ENCODE measurements around the gene SMPD1. TPM values are rescaled to one million over a fixed set of nuclear protein-coding genes. Genes with fewer than 3 reads are reported as not detected.
"Not testable (repeated sequence)": the region's sequence is repeated elsewhere in the genome, so short reads cannot be mapped to it uniquely, and the experiment has no call there.

SMPD1 gene
- total RNA-seq, 4 donors from 2014 or later, result 5.9 to 36.4 (median 26.0) TPM

DNA sequence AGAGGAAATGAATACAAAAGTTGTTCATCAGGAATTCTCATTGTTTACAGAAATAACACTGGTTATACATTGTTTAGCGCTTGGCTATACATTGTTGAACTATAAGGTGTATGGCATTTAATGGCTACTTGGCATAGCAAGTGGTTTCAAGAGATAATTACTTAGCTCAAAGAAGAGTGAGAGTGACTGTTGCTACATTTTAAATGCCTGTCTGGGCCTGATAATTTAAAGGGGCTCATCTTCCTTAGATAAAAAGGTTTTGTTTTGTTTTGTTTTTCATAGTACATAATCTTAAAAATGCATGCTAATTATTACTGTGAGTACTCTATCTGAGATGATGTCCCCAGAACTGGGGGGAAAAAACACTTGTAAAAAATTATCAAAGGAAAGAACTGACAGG, 1.5 kb upstream of the SMPD1 start:
- Histone ChIP-seq H3K36me3 (no peaks in the 10 kb centered on the region), H3K9me3 (no peaks in the 10 kb centered on the region), H3K4me1 (peaks cover 0 to 13% of the 10 kb centered on the region in 2 donors), H3K27me3 (no peaks in the 10 kb centered on the region), H3K4me3 (no peak overlapping the region), H3K27ac (peak overlapping the region; percentile 77 to 87)
- TF ChIP-seq POLR2A (IDR thresholded peaks at IDR 0.05) (no peak), CTCF (IDR thresholded peaks at IDR 0.05) (no peak)
- intact Hi-C loops (cut with DNase I; ENCODE audit: low total_unique reads), result no loop called here
- DNase-seq, result no peak

DNA sequence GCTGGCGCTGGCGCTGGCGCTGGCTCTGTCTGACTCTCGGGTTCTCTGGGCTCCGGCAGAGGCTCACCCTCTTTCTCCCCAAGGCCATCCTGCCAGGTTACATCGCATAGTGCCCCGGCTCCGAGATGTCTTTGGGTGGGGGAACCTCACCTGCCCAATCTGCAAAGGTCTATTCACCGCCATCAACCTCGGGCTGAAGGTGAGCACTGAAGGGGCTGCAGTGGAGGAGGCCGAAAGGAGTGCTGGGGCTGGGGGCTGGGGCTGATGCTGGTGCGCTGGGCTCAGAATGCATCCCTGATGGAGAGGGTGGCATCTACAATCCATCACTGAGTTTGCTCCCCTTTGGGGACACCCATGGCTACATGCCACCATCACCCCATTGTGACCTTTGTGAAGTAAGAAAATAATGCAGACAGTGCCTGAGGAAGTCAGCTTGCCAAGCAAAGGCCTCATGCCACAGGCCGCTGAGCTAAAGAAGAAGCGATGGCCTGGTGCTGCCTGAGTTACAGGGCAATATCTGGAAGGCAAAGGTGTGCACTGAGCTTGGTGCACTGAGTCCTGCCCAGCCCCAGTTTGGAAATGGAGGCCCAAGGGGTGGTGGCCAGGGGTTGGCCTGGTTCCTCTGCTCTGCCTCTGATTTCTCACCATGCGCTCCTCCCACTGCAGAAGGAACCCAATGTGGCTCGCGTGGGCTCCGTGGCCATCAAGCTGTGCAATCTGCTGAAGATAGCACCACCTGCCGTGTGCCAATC, 620 bp downstream of the SMPD1 start:
- Histone ChIP-seq H3K4me1 (peaks cover 0 to 13% of the 10 kb centered on the region in 2 donors), H3K4me3 (peak overlapping the region; percentile 46 to 87), H3K36me3 (no peaks in the 10 kb centered on the region), H3K9me3 (no peaks in the 10 kb centered on the region), H3K27me3 (no peaks in the 10 kb centered on the region), H3K27ac (peak overlapping the region; percentile 77 to 87)
- no peak for TF ChIP-seq CTCF (IDR thresholded peaks at IDR 0.05)
- TF ChIP-seq POLR2A (IDR thresholded peaks at IDR 0.05), result no peak
- intact Hi-C loops (cut with DNase I; ENCODE audit: low total_unique reads), result no loop called here
- peak in 1 of 2 donors; percentile 26 for DNase-seq

DNA sequence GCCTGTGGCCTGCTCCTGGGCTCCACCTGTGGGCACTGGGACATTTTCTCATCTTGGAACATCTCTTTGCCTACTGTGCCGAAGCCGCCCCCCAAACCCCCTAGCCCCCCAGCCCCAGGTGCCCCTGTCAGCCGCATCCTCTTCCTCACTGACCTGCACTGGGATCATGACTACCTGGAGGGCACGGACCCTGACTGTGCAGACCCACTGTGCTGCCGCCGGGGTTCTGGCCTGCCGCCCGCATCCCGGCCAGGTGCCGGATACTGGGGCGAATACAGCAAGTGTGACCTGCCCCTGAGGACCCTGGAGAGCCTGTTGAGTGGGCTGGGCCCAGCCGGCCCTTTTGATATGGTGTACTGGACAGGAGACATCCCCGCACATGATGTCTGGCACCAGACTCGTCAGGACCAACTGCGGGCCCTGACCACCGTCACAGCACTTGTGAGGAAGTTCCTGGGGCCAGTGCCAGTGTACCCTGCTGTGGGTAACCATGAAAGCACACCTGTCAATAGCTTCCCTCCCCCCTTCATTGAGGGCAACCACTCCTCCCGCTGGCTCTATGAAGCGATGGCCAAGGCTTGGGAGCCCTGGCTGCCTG, 1.4 kb downstream of the SMPD1 start:
- Histone ChIP-seq H3K4me1 (peaks cover 0 to 13% of the 10 kb centered on the region in 2 donors), H3K9me3 (no peaks in the 10 kb centered on the region), H3K4me3 (no peak overlapping the region), H3K36me3 (no peaks in the 10 kb centered on the region), H3K27me3 (no peaks in the 10 kb centered on the region), H3K27ac (no peak overlapping the region)
- TF ChIP-seq POLR2A (IDR thresholded peaks at IDR 0.05) (no peak), CTCF (IDR thresholded peaks at IDR 0.05) (no peak)
- no peak for DNase-seq
- intact Hi-C loops (cut with DNase I; ENCODE audit: low total_unique reads), result no loop called here

DNA sequence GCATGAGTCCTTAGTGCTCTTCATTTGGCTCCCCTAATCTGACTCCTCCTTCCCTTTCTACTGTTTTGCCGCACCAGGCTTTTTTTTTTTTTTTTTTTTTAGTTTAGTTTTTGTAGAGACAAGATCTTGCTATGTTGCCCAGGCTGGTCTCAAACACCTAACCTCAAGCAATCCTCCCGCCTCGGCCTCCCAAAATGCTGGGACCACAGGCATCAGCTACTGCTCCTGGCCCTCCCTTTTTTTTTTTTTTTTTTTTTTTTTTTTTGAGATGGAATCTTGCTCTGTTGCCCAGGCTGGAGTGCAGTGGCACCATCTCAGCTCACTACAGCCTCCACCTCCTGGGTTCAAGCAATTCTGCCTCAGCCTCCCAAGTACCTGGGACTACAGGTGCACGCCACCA, 2.0 kb downstream of the SMPD1 start:
- H3K4me3 ChIP-seq; intact Hi-C loops (cut with DNase I; ENCODE audit: low total_unique reads); H3K36me3 ChIP-seq; H3K9me3 ChIP-seq; DNase-seq; H3K27ac ChIP-seq; H3K27me3 ChIP-seq: not testable (repeated sequence)
- peaks cover 0 to 13% of the 10 kb centered on the region in 2 donors for H3K4me1 ChIP-seq

DNA sequence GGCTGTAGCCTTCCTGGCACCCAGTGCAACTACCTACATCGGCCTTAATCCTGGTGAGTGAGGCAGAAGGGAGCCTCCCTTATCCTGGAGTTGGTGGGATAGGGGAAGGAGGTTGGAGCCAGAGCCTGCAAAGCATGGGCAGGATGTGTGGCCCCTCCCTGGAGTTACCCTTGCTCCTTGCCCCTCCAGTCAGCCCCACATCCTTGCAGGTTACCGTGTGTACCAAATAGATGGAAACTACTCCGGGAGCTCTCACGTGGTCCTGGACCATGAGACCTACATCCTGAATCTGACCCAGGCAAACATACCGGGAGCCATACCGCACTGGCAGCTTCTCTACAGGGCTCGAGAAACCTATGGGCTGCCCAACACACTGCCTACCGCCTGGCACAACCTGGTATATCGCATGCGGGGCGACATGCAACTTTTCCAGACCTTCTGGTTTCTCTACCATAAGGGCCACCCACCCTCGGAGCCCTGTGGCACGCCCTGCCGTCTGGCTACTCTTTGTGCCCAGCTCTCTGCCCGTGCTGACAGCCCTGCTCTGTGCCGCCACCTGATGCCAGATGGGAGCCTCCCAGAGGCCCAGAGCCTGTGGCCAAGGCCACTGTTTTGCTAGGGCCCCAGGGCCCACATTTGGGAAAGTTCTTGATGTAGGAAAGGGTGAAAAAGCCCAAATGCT, 3.9 kb downstream of the SMPD1 start:
- no peaks in the 10 kb centered on the region for H3K36me3 ChIP-seq
- no peak overlapping the region for H3K27ac ChIP-seq
- peaks cover 0 to 13% of the 10 kb centered on the region in 2 donors for H3K4me1 ChIP-seq
- TF ChIP-seq CTCF (IDR thresholded peaks at IDR 0.05) (no peak), POLR2A (IDR thresholded peaks at IDR 0.05) (no peak)
- no peak for DNase-seq
- no peaks in the 10 kb centered on the region for H3K9me3 ChIP-seq
- intact Hi-C loops (cut with DNase I; ENCODE audit: low total_unique reads), result no loop called here
- H3K27me3 ChIP-seq, result no peaks in the 10 kb centered on the region
- no peak overlapping the region for H3K4me3 ChIP-seq
